Tibial artery (tissue), 4 donors: ENCODE results near the gene CRX.
"Not testable (repeated sequence)": the region's sequence is repeated elsewhere in the genome, so short reads cannot be mapped to it uniquely, and the experiment has no call there.

Source experiments
- DNase-seq, 2 donors: peaks; one replicate each; pipeline ENCODE4 v3.0.0-alpha.2; 2019
- H3K27ac ChIP-seq, 2 donors: fragments of 200-600 bp; sonication (generic) in 1 of 2; 1 replicate in 1 of 2; 2 replicates in 1 of 2; pipeline ENCODE4 v1.5.1; 2018 to 2019; ENCODE audit warnings: mild to moderate bottlenecking in 1 of 2
- H3K27me3 ChIP-seq, 2 donors: fragments of 200-600 bp; sonication (generic) in 1 of 2; one replicate each; pipeline versions ENCODE4 v1.5.1 to v1.6.0; 2016 to 2019
- H3K36me3 ChIP-seq, 3 donors: fragments of 200-600 bp; sonication (generic) in 2 of 3; one replicate each; pipeline ENCODE4 v1.5.1; 2016 to 2019; ENCODE audit warnings: mild to moderate bottlenecking in 2 of 3
- H3K4me1 ChIP-seq, 4 donors: fragments of 200-600 bp; sonication (generic) in 2 of 4; 1 replicate in 3 of 4; 2 replicates in 1 of 4; pipeline ENCODE4 v1.5.1; 2016 to 2019
- H3K4me3 ChIP-seq, 2 donors: fragments of 200-600 bp; sonication (generic) in 1 of 2; 1 replicate in 1 of 2; 2 replicates in 1 of 2; pipeline ENCODE4 v1.5.1; 2018 to 2019; ENCODE audit warnings: mild to moderate bottlenecking in 2 of 2
- H3K9me3 ChIP-seq, 3 donors: fragments of 200-600 bp; sonication (generic) in 1 of 3; one replicate each; pipeline ENCODE4 v1.5.1; 2016 to 2019
- intact Hi-C: fragments of 100-400 bp; cut with DNase I; formaldehyde crosslinking; loops from one replicate; pipeline ENCODE4 v1.15.0; 2023; ENCODE audit warnings: low total_unique reads
- TF ChIP-seq, protein P1 (sequence below), 2 experiments: fragments of 200-600 bp in 1 of 2; fragments of 450-650 bp in 1 of 2; IDR thresholded peaks; one replicate each; pipeline ENCODE4 v1.5.1; 2017 to 2019; ENCODE audit warnings: antibody characterized with exemption in 2 of 2, mild to moderate bottlenecking in 1 of 2, moderate library complexity in 1 of 2

Gene CRX

DNA sequence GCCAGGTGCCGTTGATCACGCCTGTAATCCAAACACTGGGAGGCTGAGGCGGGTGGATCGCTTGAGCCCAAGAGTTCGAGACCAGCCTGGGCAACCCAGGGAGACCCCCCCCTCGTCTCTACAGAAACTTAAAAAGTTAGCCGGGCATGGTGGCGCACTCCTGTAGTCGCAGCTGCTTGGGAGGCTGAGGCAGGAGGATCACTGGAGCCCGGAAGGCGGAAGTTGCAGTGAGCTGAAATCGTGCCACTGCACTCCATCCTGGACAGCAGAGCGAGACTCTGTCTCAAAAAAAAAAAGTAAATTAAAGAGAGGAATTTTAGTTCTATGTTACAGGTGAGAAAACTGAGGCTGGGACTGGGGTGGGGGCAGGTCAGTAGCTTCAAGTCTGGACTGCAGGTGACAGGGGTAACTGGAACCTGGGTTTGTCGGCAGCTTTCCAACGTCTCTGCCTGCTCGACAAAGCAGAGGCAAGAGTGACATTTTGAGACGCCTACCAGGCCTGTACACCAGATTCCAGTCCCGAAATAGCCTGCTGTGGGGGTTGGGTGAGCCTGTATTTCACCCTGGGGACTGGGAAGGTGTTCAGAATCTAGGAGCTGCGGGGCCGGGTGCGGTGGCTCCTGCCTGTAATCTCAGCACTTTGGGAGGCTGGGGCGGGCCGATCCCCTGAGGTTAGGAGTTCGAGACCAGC, 42.1 kb upstream of the CRX start:
- Histone ChIP-seq H3K36me3 (peaks cover 30 to 38% (median 36%) of the 10 kb centered on the region in 3 donors), H3K4me3 (peak overlapping the region; percentile 85 to 99), H3K27ac (peak overlapping the region; percentile 96 to 100), H3K9me3 (no peaks in the 10 kb centered on the region), H3K4me1 (peaks cover 0 to 57% (median 41%) of the 10 kb centered on the region in 4 donors), H3K27me3 (no peaks in the 10 kb centered on the region)
- intact Hi-C loops, result no loop called here
- DNase-seq, result peak; percentile 66 to 92
- TF ChIP-seq, protein P1, sequence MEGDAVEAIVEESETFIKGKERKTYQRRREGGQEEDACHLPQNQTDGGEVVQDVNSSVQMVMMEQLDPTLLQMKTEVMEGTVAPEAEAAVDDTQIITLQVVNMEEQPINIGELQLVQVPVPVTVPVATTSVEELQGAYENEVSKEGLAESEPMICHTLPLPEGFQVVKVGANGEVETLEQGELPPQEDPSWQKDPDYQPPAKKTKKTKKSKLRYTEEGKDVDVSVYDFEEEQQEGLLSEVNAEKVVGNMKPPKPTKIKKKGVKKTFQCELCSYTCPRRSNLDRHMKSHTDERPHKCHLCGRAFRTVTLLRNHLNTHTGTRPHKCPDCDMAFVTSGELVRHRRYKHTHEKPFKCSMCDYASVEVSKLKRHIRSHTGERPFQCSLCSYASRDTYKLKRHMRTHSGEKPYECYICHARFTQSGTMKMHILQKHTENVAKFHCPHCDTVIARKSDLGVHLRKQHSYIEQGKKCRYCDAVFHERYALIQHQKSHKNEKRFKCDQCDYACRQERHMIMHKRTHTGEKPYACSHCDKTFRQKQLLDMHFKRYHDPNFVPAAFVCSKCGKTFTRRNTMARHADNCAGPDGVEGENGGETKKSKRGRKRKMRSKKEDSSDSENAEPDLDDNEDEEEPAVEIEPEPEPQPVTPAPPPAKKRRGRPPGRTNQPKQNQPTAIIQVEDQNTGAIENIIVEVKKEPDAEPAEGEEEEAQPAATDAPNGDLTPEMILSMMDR (IDR thresholded peaks at IDR 0.05), result no peak

DNA sequence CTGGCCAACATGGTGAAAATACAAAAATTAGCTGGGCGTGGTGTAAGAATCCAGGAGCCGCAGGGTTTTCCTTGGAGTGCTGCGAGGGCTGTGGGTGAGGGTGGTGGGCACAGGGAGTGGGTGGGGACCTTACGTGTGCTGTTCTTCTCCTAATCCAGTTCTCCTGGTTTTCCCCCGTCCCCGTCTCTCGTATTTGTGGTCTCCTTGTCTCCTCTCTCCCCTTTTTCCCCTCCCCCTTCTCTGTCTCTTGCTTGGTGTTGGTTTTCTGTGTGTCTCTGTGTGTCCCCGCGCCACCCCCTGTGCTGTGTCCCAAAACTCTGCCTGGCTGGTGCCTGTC, 41.6 kb upstream of the CRX start:
- Histone ChIP-seq H3K9me3 (no peaks in the 10 kb centered on the region), H3K4me1 (peaks cover 0 to 57% (median 41%) of the 10 kb centered on the region in 4 donors), H3K36me3 (peaks cover 35 to 43% (median 41%) of the 10 kb centered on the region in 3 donors), H3K27me3 (no peaks in the 10 kb centered on the region), H3K4me3 (peak overlapping the region; percentile 85 to 99), H3K27ac (peak overlapping the region; percentile 96 to 100)
- DNase-seq, result no peak
- TF ChIP-seq, protein P1 (IDR thresholded peaks at IDR 0.05), result no peak
- intact Hi-C loops, result no loop called here

DNA sequence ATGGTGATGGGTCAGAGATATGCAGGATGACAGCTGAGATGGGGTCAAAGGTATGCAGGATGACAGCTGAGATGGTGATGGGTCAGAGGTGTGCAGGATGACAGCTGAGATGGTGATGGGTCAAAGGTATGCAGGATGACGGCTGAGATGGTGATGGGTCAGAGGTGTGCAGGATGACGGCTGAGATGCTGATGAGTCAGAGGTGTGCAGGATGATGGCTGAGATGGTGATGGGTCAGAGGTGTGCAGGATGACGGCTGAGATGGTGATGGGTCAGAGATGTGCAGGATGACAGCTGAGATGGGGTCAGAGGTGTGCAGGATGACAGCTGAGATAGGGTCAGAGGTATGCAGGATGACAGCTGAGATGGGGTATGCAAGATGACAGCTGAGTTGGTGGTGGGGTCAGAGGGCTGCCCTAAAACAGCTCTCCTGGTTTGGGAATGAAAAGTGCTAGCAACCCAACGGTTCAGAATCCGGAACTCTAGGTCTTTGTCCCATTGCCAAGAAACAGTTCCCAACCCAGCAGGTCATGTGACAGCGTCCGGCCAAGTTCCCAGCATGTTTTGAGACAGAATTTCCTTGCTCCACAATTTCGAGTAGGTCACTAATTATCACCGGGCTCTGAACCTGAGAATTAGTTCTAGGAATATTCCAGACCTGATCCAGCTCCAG, 40.0 kb upstream of the CRX start:
- TF ChIP-seq, protein P1 (IDR thresholded peaks at IDR 0.05), result no peak
- peak; percentile 80 to 81 for DNase-seq
- intact Hi-C loops, result no loop called here
- Histone ChIP-seq H3K36me3 (peaks cover 51 to 59% (median 55%) of the 10 kb centered on the region in 3 donors), H3K4me1 (peaks cover 0 to 57% (median 41%) of the 10 kb centered on the region in 4 donors), H3K27me3 (no peaks in the 10 kb centered on the region), H3K9me3 (no peaks in the 10 kb centered on the region), H3K27ac (peak overlapping the region; percentile 96 to 100), H3K4me3 (peak overlapping the region; percentile 9 to 85)

DNA sequence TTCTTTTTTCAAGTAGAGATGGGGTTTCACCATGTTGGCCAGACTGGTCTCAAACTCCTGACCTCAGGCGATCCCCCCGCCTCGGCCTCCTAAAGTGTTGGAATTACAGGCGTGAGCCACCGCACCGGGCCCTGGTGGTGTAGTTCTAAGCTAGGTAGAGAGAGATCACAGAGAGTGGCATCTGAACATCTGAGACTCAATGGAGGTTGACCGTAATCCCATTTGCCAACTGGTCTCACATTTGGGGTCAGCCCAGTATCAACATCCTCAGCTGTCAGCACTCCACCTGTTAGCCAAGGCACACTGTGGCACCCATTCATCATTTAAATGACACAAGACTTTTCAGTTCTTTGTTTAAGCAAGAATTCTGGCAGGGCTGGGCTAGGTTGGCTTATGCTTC, 35.2 kb upstream of the CRX start:
- intact Hi-C loops, result loop anchor here (2.0 to 5.0 kb wide), 2 partner anchors 20 to 74 kb away; partner anchors contain the start of gene EHD2
- H3K27ac ChIP-seq, result peak overlapping the region in 1 of 2 donors; percentile 34
- H3K27me3 ChIP-seq, result no peaks in the 10 kb centered on the region
- TF ChIP-seq, protein P1 (IDR thresholded peaks at IDR 0.05), result no peak
- H3K9me3 ChIP-seq, result no peaks in the 10 kb centered on the region
- no peak overlapping the region for H3K4me3 ChIP-seq
- peaks cover 0 to 27% (median 21%) of the 10 kb centered on the region in 4 donors for H3K4me1 ChIP-seq
- no peak for DNase-seq
- peaks cover 44 to 63% (median 50%) of the 10 kb centered on the region in 3 donors for H3K36me3 ChIP-seq

DNA sequence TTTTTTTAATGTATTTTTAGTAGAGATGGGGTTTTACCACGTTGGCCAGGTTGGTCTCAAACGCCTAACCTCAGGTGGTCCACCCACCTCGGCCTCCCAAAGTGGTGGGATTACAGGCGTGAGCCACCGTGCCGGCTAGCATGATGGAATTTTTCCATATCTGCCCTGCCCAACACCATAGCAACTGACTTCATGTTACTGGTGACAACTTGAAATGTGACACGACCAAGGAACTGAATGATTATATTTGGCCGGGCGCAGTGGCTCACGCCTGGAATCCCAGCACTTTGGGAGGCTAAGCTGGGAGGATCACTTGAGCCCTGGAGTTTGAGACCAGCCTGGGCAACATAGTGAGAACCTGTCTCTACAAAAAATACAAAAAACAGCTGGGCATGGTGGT, 34.4 kb upstream of the CRX start:
- intact Hi-C loops, result loop anchor here (2.0 to 5.0 kb wide), 2 partner anchors 21 to 75 kb away; partner anchors contain the start of gene EHD2
- H3K36me3 ChIP-seq, result peaks cover 44 to 59% (median 49%) of the 10 kb centered on the region in 3 donors
- DNase-seq, result not testable (repeated sequence)

DNA sequence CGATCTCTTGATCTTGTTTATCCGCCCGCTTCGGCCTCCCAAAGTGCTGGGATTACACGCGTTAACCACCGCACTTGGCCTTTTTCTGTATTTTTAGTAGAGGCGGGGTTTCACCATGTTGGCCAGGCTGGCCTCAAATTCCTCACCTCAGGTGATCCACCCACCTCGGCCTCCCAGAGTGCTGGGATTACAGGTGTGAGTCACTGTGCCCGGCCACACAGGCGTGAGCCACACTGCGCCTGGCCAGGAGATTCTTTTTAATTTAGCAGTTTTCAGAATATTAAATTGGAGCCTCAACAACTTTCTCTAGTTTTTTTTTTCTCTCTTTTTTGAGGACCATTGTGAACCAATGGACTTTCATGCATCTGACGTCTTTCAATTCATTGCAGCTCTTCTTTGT, 31.9 kb upstream of the CRX start:
- intact Hi-C loops, result loop anchor here (5.0 kb wide), 1 partner anchor 78 kb away; the partner anchor contains the start of gene EHD2
- not testable (repeated sequence) for H3K4me1 ChIP-seq, DNase-seq, H3K9me3 ChIP-seq, H3K4me3 ChIP-seq, H3K27me3 ChIP-seq, H3K27ac ChIP-seq
- peaks cover 21 to 34% (median 24%) of the 10 kb centered on the region in 3 donors for H3K36me3 ChIP-seq

More for the DNA sequence above, 34.4 kb upstream of the CRX start:
- H3K9me3 ChIP-seq, H3K27me3 ChIP-seq, H3K4me3 ChIP-seq: not testable (repeated sequence)
- H3K4me1 ChIP-seq, result peaks cover 0 to 20% (median 14%) of the 10 kb centered on the region in 4 donors
- H3K27ac ChIP-seq, result peak overlapping the region in 1 of 2 donors; percentile 34
